Testis (tissue), 2 donors: ENCODE measurements around the gene C16orf78.

ENCODE experiments used
- CTCF ChIP-seq, 3 experiments: fragments of 450-650 bp in 2 of 3; fragments of 200-600 bp in 1 of 3; sonication (generic) in 1 of 3; IDR thresholded peaks; one replicate each; pipeline ENCODE4 v1.5.1; 2016 to 2019; ENCODE audit warnings: antibody characterized with exemption in 3 of 3, mild to moderate bottlenecking in 2 of 3, moderate library complexity in 1 of 3
- POLR2A ChIP-seq: fragments of 450-650 bp; IDR thresholded peaks from one replicate; pipeline ENCODE4 v1.6.1; 2017; ENCODE audit warnings: antibody characterized with exemption, mild to moderate bottlenecking, moderate library complexity

GRCh38 chr16:49376206-49376605, 2.6 kb downstream of the C16orf78 start:
- TF ChIP-seq CTCF (IDR thresholded peaks at IDR 0.05), result no peak
- no peak for TF ChIP-seq POLR2A
